ENCODE data around the gene TFRC.

- no peak for TF ChIP-seq POLR2A (IDR thresholded peaks at IDR 0.05)
- TF ChIP-seq CTCF (IDR thresholded peaks at IDR 0.05) = no peak
- TF ChIP-seq POLR2AphosphoS5 (IDR thresholded peaks at IDR 0.05) = no peak
- TF ChIP-seq EP300 (IDR thresholded peaks at IDR 0.05) = no peak
Observed at GRCh38 chr3:196122688-196123046, 40.8 kb upstream of the TFRC start.

Measured in upper lobe of left lung (tissue), 4 donors.